Coronary artery (tissue), 2 donors: ENCODE data around the gene CACNA1B.

Experiments
- DNase-seq: peaks from one replicate; pipeline ENCODE4 v3.0.0-alpha.2; 2017; ENCODE audit warnings: low spot score
- H3K27ac ChIP-seq, 2 donors: fragments of 200-600 bp; sonication (generic); one replicate each; pipeline ENCODE4 v1.5.1; 2016 to 2019
- H3K4me3 ChIP-seq: fragments of 200-600 bp; sonication (generic); 2 replicates; pipeline ENCODE4 v1.5.1; 2016; ENCODE audit warnings: mild to moderate bottlenecking, moderate library complexity
- TF ChIP-seq, protein P1 (sequence below): fragments of 200-600 bp; sonication (generic); IDR thresholded peaks from one replicate; pipeline ENCODE4 v1.5.1; 2019; ENCODE audit warnings: antibody characterized with exemption

Gene CACNA1B

DNA sequence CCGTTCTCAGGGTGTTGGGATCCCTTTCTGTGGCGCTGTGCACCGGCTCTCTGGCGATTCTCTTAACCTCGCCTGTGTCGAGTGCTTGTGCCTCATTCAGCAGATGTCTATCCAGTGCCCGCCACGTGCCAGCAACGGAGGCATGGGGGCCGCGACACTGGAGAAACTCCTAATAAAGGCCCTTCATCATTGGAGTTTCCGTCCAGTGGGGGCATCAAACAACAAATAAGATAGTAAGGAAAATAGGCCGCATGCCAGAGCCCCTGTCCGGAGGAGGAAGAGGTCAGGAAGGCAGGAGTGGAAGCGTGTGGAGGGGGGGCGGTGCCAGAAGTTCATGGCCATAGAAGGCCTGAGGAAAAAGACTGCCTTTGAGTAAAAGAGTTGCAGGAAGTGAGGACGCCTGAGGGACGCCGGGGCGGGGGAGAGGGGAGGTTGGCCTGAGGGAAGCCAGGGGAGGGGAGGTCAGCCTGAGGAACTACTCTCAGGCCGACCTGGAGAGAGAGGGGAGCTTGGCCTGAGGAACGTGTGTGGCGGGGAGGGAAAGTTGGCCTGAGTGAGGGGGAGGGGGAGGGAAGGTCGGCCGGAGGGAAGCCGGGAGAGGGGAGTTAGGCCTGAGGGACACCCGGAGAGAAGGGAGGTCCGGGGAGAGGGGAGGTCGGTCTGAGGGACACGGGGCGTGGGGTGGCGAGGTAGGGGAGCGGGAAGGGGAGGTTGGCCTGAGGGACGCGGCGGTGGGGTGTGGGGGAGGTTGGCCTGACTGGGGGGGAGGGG lies 82.2 kb downstream of the CACNA1B start:
- H3K27ac ChIP-seq: no peak overlapping the region
- no peak for DNase-seq
- H3K4me3 ChIP-seq: no peak overlapping the region
- TF ChIP-seq, protein P1, sequence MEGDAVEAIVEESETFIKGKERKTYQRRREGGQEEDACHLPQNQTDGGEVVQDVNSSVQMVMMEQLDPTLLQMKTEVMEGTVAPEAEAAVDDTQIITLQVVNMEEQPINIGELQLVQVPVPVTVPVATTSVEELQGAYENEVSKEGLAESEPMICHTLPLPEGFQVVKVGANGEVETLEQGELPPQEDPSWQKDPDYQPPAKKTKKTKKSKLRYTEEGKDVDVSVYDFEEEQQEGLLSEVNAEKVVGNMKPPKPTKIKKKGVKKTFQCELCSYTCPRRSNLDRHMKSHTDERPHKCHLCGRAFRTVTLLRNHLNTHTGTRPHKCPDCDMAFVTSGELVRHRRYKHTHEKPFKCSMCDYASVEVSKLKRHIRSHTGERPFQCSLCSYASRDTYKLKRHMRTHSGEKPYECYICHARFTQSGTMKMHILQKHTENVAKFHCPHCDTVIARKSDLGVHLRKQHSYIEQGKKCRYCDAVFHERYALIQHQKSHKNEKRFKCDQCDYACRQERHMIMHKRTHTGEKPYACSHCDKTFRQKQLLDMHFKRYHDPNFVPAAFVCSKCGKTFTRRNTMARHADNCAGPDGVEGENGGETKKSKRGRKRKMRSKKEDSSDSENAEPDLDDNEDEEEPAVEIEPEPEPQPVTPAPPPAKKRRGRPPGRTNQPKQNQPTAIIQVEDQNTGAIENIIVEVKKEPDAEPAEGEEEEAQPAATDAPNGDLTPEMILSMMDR: no peak

DNA sequence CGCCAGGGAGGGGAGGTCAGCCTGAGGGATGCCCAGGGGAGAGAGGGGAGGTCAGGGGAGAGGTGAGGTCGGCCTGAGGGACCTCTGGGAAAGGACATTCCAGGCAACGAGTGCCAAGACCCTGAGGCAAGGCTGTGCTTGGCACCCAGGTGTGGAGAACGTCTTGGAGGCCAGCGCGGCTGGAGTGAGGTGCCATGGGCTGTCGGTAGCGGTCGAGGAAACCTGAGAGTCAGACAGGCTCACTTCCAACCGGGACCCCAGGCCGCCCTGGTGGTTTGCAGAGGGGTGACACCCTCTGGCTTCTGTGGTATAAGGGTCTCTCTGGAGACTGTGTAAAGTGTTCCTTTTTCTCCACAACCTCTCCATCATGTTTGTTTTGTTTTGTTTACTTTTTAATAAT lies 82.9 kb downstream of the CACNA1B start:
- Histone ChIP-seq H3K27ac (no peak overlapping the region), H3K4me3 (no peak overlapping the region)
- TF ChIP-seq, protein P1: no peak
- no peak for DNase-seq

DNA sequence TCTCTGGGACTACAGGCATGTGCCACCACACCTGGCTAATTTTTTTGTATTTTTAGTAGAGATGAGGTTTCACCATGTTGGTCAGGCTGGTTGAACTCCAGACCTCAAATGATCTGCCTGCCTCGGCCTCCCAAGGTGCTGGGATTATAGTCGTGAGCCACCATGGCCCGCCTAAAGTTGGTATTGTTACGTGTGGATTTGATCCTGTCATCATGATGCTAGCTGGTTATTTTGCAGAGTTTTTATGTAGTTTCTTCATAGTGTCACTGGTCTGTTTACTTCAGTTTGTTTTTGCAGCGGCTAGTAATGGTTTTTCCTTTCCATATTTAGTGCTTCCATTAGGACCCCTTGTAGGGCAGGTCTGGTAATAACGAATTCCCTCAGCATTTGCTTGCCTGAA lies 85.9 kb downstream of the CACNA1B start:
- Histone ChIP-seq H3K4me3 (no peak overlapping the region), H3K27ac (no peak overlapping the region)
- no peak for DNase-seq
- TF ChIP-seq, protein P1: no peak

DNA sequence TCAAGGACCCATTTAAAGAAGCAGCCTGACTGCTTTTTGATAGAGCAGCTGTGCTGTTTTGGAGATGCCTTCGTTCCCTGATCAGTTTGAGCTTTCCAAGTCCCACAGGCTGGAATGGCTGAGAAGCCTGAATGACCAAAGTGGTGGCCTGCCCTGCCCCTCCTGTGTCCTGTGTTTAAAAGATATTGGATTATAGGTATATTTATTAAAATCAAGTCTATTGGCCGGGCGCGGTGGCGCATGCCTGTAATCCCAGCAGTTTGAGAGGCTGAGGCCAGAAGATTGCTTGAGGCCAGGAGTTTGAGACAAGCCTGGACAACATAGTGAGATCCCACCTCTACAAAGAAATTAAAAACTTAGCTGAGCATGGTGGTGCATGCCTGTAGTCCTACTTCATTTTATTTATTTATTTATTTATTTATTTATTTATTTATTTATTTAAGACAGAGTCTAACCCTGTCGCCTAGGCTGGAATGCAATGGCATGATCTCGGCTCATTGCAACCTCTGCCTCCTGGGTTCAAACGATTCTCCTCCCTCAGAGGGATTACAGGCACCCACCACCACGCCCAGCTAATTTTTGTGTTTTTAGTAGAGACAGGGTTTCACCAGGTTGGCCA lies 87.7 kb downstream of the CACNA1B start:
- peak; percentile 61 for DNase-seq
- Histone ChIP-seq H3K27ac (no peak overlapping the region), H3K4me3 (no peak overlapping the region)
- TF ChIP-seq, protein P1: no peak

DNA sequence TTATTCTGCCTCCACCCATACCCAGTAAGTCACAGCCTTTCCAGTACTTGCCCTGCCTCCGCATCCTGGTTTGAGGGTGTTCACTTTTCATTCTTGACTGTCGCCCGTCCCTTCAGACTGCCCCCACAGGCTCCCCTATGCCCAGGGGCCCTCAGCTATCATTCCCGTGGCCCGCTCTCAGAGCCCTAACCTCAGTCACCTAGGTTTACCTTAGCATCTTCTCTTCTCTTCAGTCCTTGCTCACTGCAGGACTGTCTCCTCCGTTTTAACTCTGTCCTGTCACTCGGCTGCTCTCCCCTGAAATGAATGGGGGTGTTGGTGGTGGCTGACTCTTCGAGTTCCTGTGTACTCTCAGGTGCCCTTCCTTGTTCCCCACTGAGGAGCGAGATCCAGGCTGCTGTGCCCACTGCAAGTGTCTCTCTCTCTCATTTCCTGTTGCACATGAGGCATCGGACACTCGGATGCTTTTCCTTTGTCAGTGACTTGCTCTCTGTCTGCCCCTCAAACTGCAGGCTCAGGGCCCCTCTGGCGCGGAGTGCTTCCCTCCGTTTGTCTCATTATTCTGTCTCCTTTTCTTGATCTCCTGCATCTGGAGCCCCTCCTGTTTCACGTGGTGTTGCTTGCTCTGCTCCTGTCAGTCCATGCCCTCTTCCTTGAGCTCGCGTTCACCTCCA lies 89.8 kb downstream of the CACNA1B start:
- no peak for DNase-seq
- no peak overlapping the region for H3K27ac ChIP-seq
- TF ChIP-seq, protein P1: no peak
- no peak overlapping the region for H3K4me3 ChIP-seq

DNA sequence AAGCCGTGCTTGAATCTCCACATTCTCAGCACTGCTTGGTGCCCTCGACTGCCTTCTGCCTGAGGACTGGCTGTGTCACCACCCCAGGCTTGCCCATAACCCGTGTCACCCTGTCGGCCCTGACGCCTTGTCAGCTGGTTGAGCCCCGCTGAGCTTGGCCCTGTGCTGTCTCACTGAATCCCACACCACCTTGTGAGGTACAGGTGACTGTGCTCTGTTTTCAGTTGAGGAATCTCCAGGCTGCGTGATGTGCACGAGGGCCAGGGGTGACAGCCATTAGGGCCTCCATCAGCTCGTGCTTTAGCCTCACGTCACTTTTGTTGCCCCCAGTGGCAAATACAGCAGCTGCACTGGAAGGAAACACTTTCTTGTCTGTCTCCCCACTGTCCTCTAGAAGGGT lies 90.7 kb downstream of the CACNA1B start:
- H3K4me3 ChIP-seq: no peak overlapping the region
- H3K27ac ChIP-seq: no peak overlapping the region
- DNase-seq: no peak
- TF ChIP-seq, protein P1: no peak
